Loucy (cell line): Measurements from ENCODE around the gene CHAMP1.

Experiments used
- H2AFZ ChIP-seq: fragments of 200-600 bp; sonication (generic); 2 replicates; pipeline ENCODE4 v1.6.0; 2016; ENCODE audit warnings: antibody characterized with exemption, mild to moderate bottlenecking, low read length, moderate library complexity
- H3F3A ChIP-seq: fragments of 200-600 bp; 2 replicates; pipeline ENCODE4 v1.6.0; 2016; ENCODE audit warnings: antibody characterized with exemption, low read depth, mild to moderate bottlenecking
- H3K27me3 ChIP-seq: fragments of 200-600 bp; sonication (generic); 2 replicates; pipeline ENCODE4 v1.6.1; 2014; ENCODE audit warnings: low read length, mild to moderate bottlenecking; ENCODE audit not compliant: insufficient read depth, poor library complexity, severe bottlenecking
- H3K36me3 ChIP-seq: fragments of 200-600 bp; sonication (generic); 2 replicates; pipeline ENCODE4 v1.6.1; 2016; ENCODE audit warnings: low read length; ENCODE audit not compliant: insufficient read depth
- H3K4me1 ChIP-seq: fragments of 200-600 bp; sonication (generic); 2 replicates; pipeline ENCODE4 v1.5.1; 2014; ENCODE audit warnings: low read length, mild to moderate bottlenecking; ENCODE audit not compliant: insufficient read depth, poor library complexity, severe bottlenecking
- H3K4me2 ChIP-seq: fragments of 200-600 bp; sonication (generic); 2 replicates; pipeline ENCODE4 v1.6.0; 2014; ENCODE audit warnings: antibody characterized with exemption, low read length, low read depth, mild to moderate bottlenecking; ENCODE audit not compliant: poor library complexity, severe bottlenecking
- H3K4me3 ChIP-seq: fragments of 200-600 bp; sonication (generic); 2 replicates; pipeline ENCODE4 v1.5.1; 2014; ENCODE audit warnings: low read length, mild to moderate bottlenecking, mixed read lengths; ENCODE audit not compliant: poor library complexity, severe bottlenecking
- H3K79me2 ChIP-seq: fragments of 200-600 bp; sonication (generic); 2 replicates; pipeline ENCODE4 v1.6.1; 2014; ENCODE audit warnings: low read length; ENCODE audit not compliant: insufficient read depth
- H3K9ac ChIP-seq: fragments of 200-600 bp; sonication (generic); 2 replicates; pipeline ENCODE4 v1.6.0; 2014; ENCODE audit warnings: mild to moderate bottlenecking, low read depth, low read length, moderate library complexity; ENCODE audit not compliant: poor library complexity, severe bottlenecking
- H3K9me2 ChIP-seq: fragments of 200-600 bp; sonication (generic); replicated peaks from 2 replicates; pipeline ENCODE4 v1.6.1; 2016; ENCODE audit warnings: low read depth, low read length, mixed read lengths
- H3K9me3 ChIP-seq: fragments of 200-600 bp; sonication (generic); 2 replicates; pipeline ENCODE4 v1.6.1; 2014; ENCODE audit warnings: mild to moderate bottlenecking, antibody characterized with exemption, low read length, low read depth; ENCODE audit not compliant: insufficient read depth
- H4K20me1 ChIP-seq: fragments of 200-600 bp; sonication (generic); 2 replicates; pipeline ENCODE4 v1.6.0; 2014; ENCODE audit warnings: antibody characterized with exemption, low read length, mild to moderate bottlenecking; ENCODE audit not compliant: insufficient read depth, poor library complexity, severe bottlenecking
- EZH2phosphoT487 ChIP-seq: fragments of 200-600 bp; IDR thresholded peaks from 2 replicates; pipeline ENCODE4 v1.6.1; 2018; ENCODE audit warnings: antibody characterized with exemption, mild to moderate bottlenecking, moderate library complexity, borderline replicate concordance
- TF ChIP-seq, protein P1 (sequence below): fragments of 200-600 bp; sonication (generic); conservative IDR thresholded peaks from 2 replicates; pipeline ENCODE4 v1.5.1; 2014; ENCODE audit warnings: mild to moderate bottlenecking, antibody characterized with exemption, low read length

CHAMP1 gene

DNA sequence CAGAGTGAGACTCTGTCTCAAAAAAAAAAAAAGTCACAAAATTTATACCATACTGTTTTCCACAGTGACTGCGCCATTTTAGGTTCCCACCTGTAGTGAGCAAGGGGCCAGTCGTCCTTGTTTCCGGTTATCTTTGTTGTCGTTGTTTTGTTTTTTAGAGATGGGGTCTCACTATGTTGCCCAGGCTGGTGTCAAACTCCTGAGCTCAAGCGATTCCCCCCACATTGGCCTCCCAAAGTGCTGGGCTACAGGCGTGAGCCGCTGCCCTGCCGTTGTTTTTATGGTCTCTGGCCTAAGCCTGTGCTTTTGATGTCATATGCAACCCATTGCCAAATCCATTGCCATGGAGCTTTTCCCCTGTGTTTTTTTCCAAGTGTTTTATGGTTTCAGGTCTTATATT is 29.6 kb upstream of the CHAMP1 start:
- Histone ChIP-seq H3F3A (no peaks in the 10 kb centered on the region), H3K4me3 (peak overlapping the region; percentile 4), H3K9me2 (no peaks in the 10 kb centered on the region), H3K9ac (no peak overlapping the region), H2AFZ (no peak overlapping the region), H3K36me3 (peaks cover 16% of the 10 kb centered on the region; the same call in 1 of the 2 replicates), H3K79me2 (peaks cover 40% of the 10 kb centered on the region), H3K9me3 (no peaks in the 10 kb centered on the region), H4K20me1 (peaks cover 23% of the 10 kb centered on the region), H3K4me2 (peak overlapping the region; percentile 92), H3K27me3 (no peaks in the 10 kb centered on the region), H3K4me1 (peaks cover 47% of the 10 kb centered on the region)
- TF ChIP-seq, protein P1, sequence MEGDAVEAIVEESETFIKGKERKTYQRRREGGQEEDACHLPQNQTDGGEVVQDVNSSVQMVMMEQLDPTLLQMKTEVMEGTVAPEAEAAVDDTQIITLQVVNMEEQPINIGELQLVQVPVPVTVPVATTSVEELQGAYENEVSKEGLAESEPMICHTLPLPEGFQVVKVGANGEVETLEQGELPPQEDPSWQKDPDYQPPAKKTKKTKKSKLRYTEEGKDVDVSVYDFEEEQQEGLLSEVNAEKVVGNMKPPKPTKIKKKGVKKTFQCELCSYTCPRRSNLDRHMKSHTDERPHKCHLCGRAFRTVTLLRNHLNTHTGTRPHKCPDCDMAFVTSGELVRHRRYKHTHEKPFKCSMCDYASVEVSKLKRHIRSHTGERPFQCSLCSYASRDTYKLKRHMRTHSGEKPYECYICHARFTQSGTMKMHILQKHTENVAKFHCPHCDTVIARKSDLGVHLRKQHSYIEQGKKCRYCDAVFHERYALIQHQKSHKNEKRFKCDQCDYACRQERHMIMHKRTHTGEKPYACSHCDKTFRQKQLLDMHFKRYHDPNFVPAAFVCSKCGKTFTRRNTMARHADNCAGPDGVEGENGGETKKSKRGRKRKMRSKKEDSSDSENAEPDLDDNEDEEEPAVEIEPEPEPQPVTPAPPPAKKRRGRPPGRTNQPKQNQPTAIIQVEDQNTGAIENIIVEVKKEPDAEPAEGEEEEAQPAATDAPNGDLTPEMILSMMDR, result no peak
- TF ChIP-seq EZH2phosphoT487, result no peak

DNA sequence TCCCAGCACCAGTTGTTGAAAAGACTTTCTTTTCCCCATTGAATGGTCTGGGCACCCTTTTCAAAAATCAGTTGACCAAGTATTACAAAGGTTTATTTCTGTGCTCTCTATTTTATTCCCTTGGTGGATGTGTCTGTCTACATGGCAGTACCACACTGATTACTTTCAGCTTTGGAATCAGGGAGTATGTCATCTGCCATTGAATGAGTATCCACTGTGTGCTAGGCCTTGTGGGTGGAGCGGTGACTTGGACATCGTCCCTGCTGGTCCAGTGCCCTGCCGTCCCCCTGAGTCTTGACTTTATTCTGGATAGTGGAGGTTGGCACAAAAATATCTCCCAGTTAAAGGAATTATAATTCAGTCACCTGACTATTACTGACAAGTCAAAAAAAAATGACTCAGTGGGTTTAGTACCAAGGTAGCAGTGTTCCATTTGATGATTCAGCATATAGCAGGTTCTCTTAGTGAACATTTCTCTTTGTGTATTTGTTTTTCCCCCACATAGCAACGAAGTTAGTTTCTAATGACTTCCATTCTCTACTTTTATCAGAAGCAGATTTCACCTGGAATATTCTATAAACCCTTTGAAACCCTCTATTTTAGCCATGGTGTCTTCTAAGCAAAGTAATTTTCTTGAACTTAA is 29.0 kb upstream of the CHAMP1 start:
- Histone ChIP-seq H3F3A (no peaks in the 10 kb centered on the region), H4K20me1 (peaks cover 23% of the 10 kb centered on the region), H3K9me2 (no peaks in the 10 kb centered on the region), H3K4me1 (peaks cover 42% of the 10 kb centered on the region), H3K4me3 (peak overlapping the region; percentile 4), H2AFZ (no peak overlapping the region), H3K4me2 (peak overlapping the region; percentile 92), H3K36me3 (peaks cover 16% of the 10 kb centered on the region; the same call in 1 of the 2 replicates), H3K9ac (no peak overlapping the region), H3K79me2 (peaks cover 46% of the 10 kb centered on the region), H3K9me3 (no peaks in the 10 kb centered on the region), H3K27me3 (no peaks in the 10 kb centered on the region)
- no peak for TF ChIP-seq EZH2phosphoT487
- TF ChIP-seq, protein P1, result no peak

DNA sequence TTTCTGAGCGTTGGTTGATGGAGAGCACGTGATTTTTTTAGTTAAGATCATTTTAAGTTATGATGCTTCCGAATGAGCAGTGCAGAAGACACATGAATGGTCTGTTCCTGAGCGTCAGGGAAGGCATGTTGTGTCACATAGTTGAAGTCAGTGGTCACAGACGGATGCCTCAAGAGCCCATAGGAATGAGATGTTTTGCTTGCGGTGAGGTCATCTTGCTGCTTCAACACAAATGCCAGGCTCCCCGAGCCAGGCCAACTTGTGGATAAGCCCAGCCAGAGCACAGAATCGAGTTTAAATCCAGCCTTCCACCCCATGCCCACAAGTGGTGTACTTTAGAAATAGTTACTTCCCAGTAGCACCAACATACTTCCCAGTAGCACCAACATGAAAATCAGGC is 27.5 kb upstream of the CHAMP1 start:
- no peaks in the 10 kb centered on the region for H3K9me2 ChIP-seq
- peaks cover 46% of the 10 kb centered on the region for H3K79me2 ChIP-seq
- H3K36me3 ChIP-seq, result peaks cover 18% of the 10 kb centered on the region; the same call in 1 of the 2 replicates
- no peaks in the 10 kb centered on the region for H3K27me3 ChIP-seq
- H4K20me1 ChIP-seq, result peaks cover 23% of the 10 kb centered on the region
- TF ChIP-seq, protein P1, result no peak
- TF ChIP-seq EZH2phosphoT487, result no peak
- no peak overlapping the region for H3K9ac ChIP-seq
- no peaks in the 10 kb centered on the region for H3K9me3 ChIP-seq
- H2AFZ ChIP-seq, result no peak overlapping the region
- H3F3A ChIP-seq, result no peaks in the 10 kb centered on the region
- H3K4me3 ChIP-seq, result no peak overlapping the region
- H3K4me1 ChIP-seq, result peaks cover 40% of the 10 kb centered on the region
- no peak overlapping the region for H3K4me2 ChIP-seq
